SKM-1 treated with dmso at 0.1 percent for 144 hours (cell line): ENCODE results near the gene RAB11A.

Experiments
- DNase-seq: peaks from one replicate; lab custom pipeline; 2025; ENCODE audit not compliant: unreplicated experiment; lab: John Stamatoyannopoulos, UW

RAB11A gene

DNA sequence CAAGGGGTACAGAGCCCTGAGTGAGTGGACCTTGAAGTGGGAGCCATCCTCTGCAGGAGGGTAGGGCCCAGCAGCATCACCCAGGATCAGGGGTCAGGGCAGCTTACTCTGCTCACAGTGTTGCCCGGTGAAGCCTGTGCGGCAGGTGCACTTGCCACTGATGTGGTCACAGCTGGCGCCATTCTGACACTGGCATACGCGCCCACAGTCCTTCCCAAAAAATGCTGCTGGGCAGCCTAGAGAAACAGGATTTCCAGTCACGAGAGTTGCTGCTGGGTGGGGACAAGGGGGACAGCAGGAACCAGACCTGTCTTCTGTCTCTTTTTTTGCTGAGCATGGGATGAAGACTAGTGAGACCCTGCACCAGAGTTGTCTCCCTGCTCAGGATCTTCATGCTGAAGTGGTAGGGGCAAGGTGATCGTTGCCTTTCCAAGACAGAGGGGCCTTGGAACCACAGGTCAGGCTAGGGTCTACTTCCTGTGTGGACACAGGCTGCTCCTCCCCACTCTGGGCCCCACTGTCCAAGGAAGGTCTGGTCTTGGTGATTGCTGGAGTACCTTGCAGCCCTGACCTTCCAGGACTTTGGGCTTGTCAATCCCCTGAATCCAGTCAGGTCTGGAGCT, 46.9 kb downstream of the RAB11A start:
- no peak for DNase-seq

GRCh38 chr15:65916664-65917406, 47.5 kb downstream of the RAB11A start:
- no peak for DNase-seq

GRCh38 chr15:65917407-65917756, 48.1 kb downstream of the RAB11A start:
- no peak for DNase-seq

DNA sequence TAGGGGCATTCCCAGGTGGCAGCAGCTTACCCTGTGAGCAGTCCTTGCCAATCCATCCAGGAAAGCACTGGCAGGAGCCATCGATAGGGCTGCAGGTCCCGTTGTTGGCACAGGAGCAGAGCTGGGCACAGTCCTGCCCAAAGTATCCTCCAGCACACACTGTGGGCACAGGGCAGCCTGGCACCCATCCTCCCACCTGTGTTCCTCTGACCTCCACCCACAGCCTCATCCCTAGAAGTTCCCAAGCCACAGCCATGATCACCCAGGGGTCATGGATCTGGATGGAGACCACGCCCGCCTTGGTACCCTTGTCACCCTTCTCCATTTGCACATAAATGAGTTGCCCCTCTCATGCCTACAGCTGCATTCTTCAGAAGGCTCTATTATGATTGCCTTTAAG, 48.6 kb downstream of the RAB11A start:
- no peak for DNase-seq

GRCh38 chr15:65918357-65918920, 49.1 kb downstream of the RAB11A start:
- DNase-seq = no peak

DNA sequence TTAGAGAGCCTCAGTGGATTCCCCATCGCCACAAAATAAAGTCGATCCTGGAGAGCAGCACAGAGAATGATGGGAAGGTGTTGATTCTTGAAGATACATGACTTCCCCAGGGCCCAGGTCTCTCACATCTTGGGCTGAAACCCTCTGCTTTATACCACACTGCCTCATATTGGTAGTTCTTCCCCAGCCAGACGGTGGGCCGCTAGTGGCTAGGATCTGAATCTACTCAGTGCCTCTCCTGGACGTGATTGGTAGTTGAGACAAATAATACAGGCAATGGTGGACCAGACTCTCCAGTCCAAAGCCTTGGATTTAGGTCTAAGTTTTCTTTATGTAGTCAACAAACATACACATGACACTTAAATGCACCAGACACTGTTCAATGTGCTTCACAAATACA, 49.7 kb downstream of the RAB11A start:
- DNase-seq = no peak

- DNase-seq = no peak
Observed at GRCh38 chr15:65919353-65919752, 50.1 kb downstream of the RAB11A start.

GRCh38 chr15:65920121-65920520, 50.8 kb downstream of the RAB11A start:
- no peak for DNase-seq

DNA sequence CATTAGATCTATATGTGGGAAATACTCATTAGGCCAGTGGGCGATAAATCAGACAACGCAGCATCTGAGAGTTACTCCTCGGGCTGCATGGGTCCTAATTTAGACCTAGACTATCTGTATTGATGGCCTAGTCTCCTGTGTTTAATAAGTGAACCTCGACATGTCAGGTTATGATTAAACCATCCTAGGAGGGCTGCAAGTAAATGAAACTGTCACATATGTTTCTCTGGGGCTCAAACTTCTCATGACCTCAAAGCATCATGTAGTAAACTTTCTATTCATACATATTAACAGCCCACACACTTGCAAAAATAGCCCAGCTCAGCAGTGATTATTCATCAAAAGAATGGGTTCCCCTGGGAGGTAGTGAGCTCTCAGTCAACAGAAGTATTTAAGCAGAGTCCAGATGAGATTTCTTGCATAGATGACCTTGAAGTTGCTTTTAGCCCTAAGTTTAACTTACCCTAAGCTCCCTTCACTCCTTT, 51.6 kb downstream of the RAB11A start:
- no peak for DNase-seq

DNA sequence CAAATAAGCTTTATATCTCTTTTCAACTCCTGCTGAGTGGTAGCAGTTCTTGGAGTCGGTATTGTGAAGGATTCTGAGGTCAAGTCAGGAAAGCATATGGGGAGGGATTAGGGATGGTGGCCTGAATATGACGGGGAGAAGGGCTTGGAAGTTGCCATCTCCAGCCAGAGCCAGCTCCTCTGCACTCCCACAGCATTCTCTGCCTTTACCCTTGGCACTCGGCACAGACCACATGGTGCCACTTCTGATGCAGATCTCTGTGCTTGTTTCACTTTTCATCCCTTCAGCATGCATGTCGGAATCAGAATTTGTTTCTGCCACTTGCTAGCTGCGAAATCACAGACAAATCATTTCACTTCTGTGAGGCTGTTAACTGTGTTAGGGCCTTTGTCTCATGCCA, 52.5 kb downstream of the RAB11A start:
- DNase-seq = no peak

GRCh38 chr15:65922621-65923020, 53.3 kb downstream of the RAB11A start:
- no peak for DNase-seq

- no peak for DNase-seq
Observed at GRCh38 chr15:65923264-65923663, 54.0 kb downstream of the RAB11A start.

DNA sequence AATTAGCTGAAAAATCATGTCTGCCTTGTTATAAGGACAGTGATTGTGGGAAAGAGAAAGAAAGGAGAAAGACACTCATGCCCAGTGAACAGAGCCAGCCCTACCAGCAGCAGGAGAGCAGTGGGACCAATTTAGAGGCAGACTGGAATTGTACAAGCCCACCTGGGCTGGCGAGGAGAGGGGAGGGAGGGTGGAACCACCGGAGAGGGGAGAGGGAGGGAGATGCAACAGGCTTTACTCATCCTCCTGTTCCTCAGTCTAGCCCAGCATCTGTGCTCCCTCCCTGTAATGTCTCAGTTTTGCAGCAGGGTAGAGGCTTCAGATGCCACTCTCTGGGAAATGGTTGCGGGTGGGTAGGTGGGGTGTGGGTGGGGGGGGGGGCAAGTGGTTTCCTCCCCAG, 54.7 kb downstream of the RAB11A start:
- DNase-seq = no peak

GRCh38 chr15:65925338-65925737, 56.0 kb downstream of the RAB11A start:
- DNase-seq = no peak

DNA sequence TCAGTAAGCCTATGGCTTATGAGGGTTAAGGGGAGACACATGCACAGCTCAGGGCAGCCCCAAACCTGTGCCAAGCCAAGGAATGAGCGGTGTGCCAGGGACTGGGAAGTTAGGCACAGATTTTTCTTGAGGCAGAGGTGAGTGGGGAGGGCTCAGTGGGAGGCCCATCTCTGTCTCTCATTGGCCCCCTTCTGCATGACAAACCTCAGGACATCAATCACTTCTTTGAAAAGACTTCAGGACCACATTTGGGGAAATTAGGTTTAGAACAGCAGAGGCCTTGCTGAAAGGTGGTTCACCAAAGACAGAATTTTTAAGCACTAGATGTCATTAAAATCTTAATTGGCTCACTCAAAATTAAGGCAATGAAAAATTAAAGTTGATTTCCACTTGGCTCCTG, 57.2 kb downstream of the RAB11A start:
- DNase-seq = no peak

GRCh38 chr15:65926899-65927298, 57.6 kb downstream of the RAB11A start:
- DNase-seq = no peak

DNA sequence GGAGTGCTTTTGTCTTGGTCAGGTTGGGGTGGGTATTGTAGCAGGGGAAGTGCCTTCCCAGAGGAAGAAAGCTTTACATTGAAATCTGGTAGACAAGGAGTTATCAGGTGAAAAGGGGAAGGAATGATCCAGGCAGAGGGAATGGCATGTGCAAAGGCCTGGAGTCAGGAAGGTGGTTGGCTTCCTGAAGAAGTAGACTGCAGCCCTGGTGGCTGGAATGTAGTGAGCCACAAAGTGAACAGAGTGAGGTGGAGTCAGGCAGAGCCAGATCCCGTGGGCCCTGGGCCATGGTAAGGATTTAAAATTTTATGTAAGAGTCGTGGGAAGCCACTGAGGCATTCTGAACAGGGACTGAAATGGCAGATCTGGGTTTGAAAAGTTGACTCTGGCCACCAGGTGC, 58.3 kb downstream of the RAB11A start:
- no peak for DNase-seq

GRCh38 chr15:65929573-65929972, 60.3 kb downstream of the RAB11A start:
- DNase-seq = no peak

- DNase-seq = no peak
Observed at GRCh38 chr15:65930134-65930533, 60.8 kb downstream of the RAB11A start.

- DNase-seq = no peak
Observed at GRCh38 chr15:65931221-65931620, 61.9 kb downstream of the RAB11A start.

DNA sequence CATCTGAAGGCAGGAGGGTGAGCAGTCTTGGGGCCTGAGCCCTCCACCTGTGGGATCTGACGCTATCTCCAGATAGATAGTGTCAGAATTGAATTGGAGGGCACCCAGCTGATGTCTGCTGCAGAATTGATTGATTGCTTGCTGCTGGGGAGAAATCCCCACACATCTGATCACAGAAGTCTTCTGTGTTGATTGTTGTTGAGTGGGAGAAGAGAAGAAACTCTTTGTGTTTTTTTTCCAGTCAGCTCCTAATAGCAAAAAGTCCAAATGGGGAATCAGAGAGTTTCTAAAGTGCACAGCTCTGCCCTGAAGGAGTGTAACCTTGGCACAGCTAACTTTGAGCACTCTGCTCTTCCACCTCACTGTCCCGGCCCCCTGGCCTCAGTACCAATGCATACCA, 66.1 kb downstream of the RAB11A start:
- DNase-seq = no peak

DNA sequence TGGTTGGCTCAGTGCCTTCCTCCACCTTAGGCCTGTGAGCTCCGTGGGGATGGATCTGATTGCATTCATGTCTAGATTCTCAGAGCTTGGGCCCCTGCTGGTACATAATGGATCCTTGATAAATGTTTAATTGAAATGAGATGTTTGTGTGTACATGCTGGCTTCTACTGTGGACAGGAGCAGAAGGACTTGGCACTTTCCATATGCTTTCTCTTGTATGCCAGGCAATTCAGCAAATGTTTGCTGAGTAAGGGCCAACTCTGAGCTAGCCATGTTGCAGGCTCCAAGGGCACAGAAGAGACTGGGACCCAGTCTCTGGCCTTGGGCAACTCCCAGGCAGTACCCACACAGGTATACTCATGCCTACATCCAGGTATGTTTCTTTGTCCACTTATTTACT, 67.0 kb downstream of the RAB11A start:
- DNase-seq = no peak

DNA sequence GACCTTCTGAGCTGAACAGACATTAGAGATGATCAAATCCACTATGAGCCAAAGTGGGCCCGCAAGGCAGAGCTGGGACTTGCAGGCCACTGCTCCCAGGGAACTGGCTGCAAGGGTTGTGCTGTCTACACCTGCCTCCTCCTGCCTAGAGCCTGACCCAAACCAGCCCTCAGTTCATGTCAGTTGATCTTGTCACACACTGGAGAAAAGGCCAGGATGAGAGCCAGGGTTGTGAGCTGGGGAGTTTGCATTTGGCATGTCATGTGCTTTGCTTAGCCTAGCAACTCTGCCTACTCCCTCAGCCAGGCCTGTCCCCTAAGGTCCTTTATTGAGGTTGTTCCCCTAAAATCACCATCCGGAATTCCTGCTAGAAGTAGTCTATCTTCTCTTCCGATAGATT, 67.8 kb downstream of the RAB11A start:
- DNase-seq = no peak
